ENCODE data around the gene STAG3.
"Not testable (repeated sequence)": the region's sequence is repeated elsewhere in the genome, so short reads cannot be mapped to it uniquely, and the experiment has no call there.

The STAG3 gene

GRCh38 chr7:100190048-100190711, 12.5 kb downstream of the STAG3 start:
- TF ChIP-seq CTCF (IDR thresholded peaks at IDR 0.05; ENCODE audit: borderline replicate concordance, control extremely low read depth, extremely low read depth, insufficient read depth, missing control alignments), result peak; percentile 15
- in situ Hi-C loops (cut with MboI; ENCODE audit: low sequenced_read_pairs, unreplicated experiment), result no loop called here
- DNase-seq (ENCODE audit: low spot score), result no peak

GRCh38 chr7:100191775-100192174, 14.1 kb downstream of the STAG3 start:
- in situ Hi-C loops (cut with MboI; ENCODE audit: low sequenced_read_pairs, unreplicated experiment), result no loop called here
- DNase-seq (ENCODE audit: low spot score), result no peak
- TF ChIP-seq CTCF (IDR thresholded peaks at IDR 0.05; ENCODE audit: borderline replicate concordance, control extremely low read depth, extremely low read depth, insufficient read depth, missing control alignments), result no peak

GRCh38 chr7:100192281-100192862, 14.7 kb downstream of the STAG3 start:
- DNase-seq (ENCODE audit: low spot score); in situ Hi-C loops (cut with MboI; ENCODE audit: low sequenced_read_pairs, unreplicated experiment): not testable (repeated sequence)

- TF ChIP-seq CTCF (IDR thresholded peaks at IDR 0.05; ENCODE audit: borderline replicate concordance, control extremely low read depth, extremely low read depth, insufficient read depth, missing control alignments), result no peak
- in situ Hi-C loops (cut with MboI; ENCODE audit: low sequenced_read_pairs, unreplicated experiment), result no loop called here
- DNase-seq (ENCODE audit: low spot score), result no peak
Observed at GRCh38 chr7:100192969-100193368, 15.3 kb downstream of the STAG3 start.

GRCh38 chr7:100195222-100195621, 17.5 kb downstream of the STAG3 start:
- DNase-seq (ENCODE audit: low spot score), result no peak
- in situ Hi-C loops (cut with MboI; ENCODE audit: low sequenced_read_pairs, unreplicated experiment), result no loop called here
- TF ChIP-seq CTCF (IDR thresholded peaks at IDR 0.05; ENCODE audit: borderline replicate concordance, control extremely low read depth, extremely low read depth, insufficient read depth, missing control alignments), result no peak

GRCh38 chr7:100195901-100196322, 18.2 kb downstream of the STAG3 start:
- in situ Hi-C loops (cut with MboI; ENCODE audit: low sequenced_read_pairs, unreplicated experiment), result not testable (repeated sequence)
- DNase-seq (ENCODE audit: low spot score), result peak; percentile 63

- TF ChIP-seq CTCF (IDR thresholded peaks at IDR 0.05; ENCODE audit: borderline replicate concordance, control extremely low read depth, extremely low read depth, insufficient read depth, missing control alignments), result no peak
- in situ Hi-C loops (cut with MboI; ENCODE audit: low sequenced_read_pairs, unreplicated experiment), result no loop called here
- no peak for DNase-seq (ENCODE audit: low spot score)
Observed at GRCh38 chr7:100198266-100198665, 20.5 kb downstream of the STAG3 start.
